ENCODE data around the gene ZNF518A. TPM values are rescaled to one million over a fixed set of nuclear protein-coding genes. Genes with fewer than 3 reads are reported as not detected.

The ZNF518A gene
- total and polyA plus RNA-seq, 9 of the 15 experiments (the other 6 are each of a cell fraction or from before 2014, with no cell fraction given), result 6.3 to 30.0 (median 17.4) TPM

- TF ChIP-seq HDAC8 (tag; IDR thresholded peaks at IDR 0.05), result no peak
- peak; percentile 97 for TF ChIP-seq GABPB1 (CRISPR knock-in tag; IDR thresholded peaks at IDR 0.05)
- TF ChIP-seq ZNF449 (CRISPR knock-in tag; IDR thresholded peaks at IDR 0.05), result peak; percentile 30; the same call in 1 of the 2 replicates
- peak; percentile 88 for TF ChIP-seq CEBPG (CRISPR knock-in tag; IDR thresholded peaks at IDR 0.05)
- TF ChIP-seq CEBPG (tag; conservative IDR thresholded peaks at IDR 0.05 in 1 of 2, IDR thresholded peaks at IDR 0.05 in 1 of 2), result peak; percentile 86 to 93
- TF ChIP-seq CEBPB (tag; IDR thresholded peaks at IDR 0.05), result peak; percentile 86
- TF ChIP-seq NFE2L1 (tag; IDR thresholded peaks at IDR 0.05; ENCODE audit: borderline replicate concordance, low read depth), result no peak
- TF ChIP-seq MAZ (CRISPR knock-in tag; conservative IDR thresholded peaks at IDR 0.05 in 1 of 2, IDR thresholded peaks at IDR 0.05 in 1 of 2), result peak; percentile 75 to 91
- TF ChIP-seq, protein P1, sequence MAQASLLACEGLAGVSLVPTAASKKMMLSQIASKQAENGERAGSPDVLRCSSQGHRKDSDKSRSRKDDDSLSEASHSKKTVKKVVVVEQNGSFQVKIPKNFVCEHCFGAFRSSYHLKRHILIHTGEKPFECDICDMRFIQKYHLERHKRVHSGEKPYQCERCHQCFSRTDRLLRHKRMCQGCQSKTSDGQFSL (CRISPR knock-in tag; IDR thresholded peaks at IDR 0.05), result no peak
- TF ChIP-seq, protein P1 (tag; IDR thresholded peaks at IDR 0.05), result no peak
- no peak for TF ChIP-seq ZNF436 (CRISPR knock-in tag; IDR thresholded peaks at IDR 0.05)
- TF ChIP-seq RCOR1 (IDR thresholded peaks at IDR 0.05; ENCODE audit: borderline replicate concordance in 1 of 2, low read depth in 2 of 2, low read length in 2 of 2), result peak in 1 of 2 experiments; percentile 6; a peak in 1 of 4 replicates
- no peak for TF ChIP-seq HOXB6 (CRISPR knock-in tag; IDR thresholded peaks at IDR 0.05; ENCODE audit: borderline replicate concordance)
- TF ChIP-seq FOXM1 (IDR thresholded peaks at IDR 0.05; ENCODE audit: low read depth), result 0 out of 2 replicates have a peak, but pooled peaks have one; percentile 15
- no peak; the same call in 1 of the 2 replicates for TF ChIP-seq FOXM1 (CRISPR knock-in tag; IDR thresholded peaks at IDR 0.05; ENCODE audit: low read depth)
- TF ChIP-seq CXXC5 (CRISPR knock-in tag; IDR thresholded peaks at IDR 0.05), result peak; percentile 61; the same call in 1 of the 2 replicates
- TF ChIP-seq PRDM10 (IDR thresholded peaks at IDR 0.05; ENCODE audit: partially characterized antibody), result peak; percentile 13
- TF ChIP-seq ZBTB1 (CRISPR knock-in tag; IDR thresholded peaks at IDR 0.05; ENCODE audit: borderline replicate concordance, low read depth), result peak; percentile 89
- TF ChIP-seq FOXA3 (CRISPR knock-in tag; conservative IDR thresholded peaks at IDR 0.05 in 1 of 2, IDR thresholded peaks at IDR 0.05 in 1 of 2), result 0 out of 4 replicates have a peak, but pooled peaks of 1 of the 2 experiments have one; percentile 25
- TF ChIP-seq EWSR1 (IDR thresholded peaks at IDR 0.05; ENCODE audit: borderline replicate concordance, low read depth, partially characterized antibody), result no peak
- peak; percentile 84 for TF ChIP-seq BHLHE40 (IDR thresholded peaks at IDR 0.05; ENCODE audit: low read length)
Measured at GRCh38 chr10:96089670-96090462, 40.2 kb upstream of the ZNF518A start (continued).
